Activated T-helper 1 cell treated with anti-CD3 and anti-CD28 coated beads, Interleukin-2, amount 50 U/mL, for 16 hours (primary cell): ENCODE measurements around the gene PHC1.
"Not testable (repeated sequence)": the region's sequence is repeated elsewhere in the genome, so short reads cannot be mapped to it uniquely, and the experiment has no call there.

Source experiments
- DNase-seq, 2 donors: peaks; one replicate each; pipeline ENCODE4 v3.0.0-alpha.2; 2020; ENCODE audit warnings: low read depth in 1 of 2, low spot score in 1 of 2

Gene PHC1

GRCh38 chr12:8914033-8914715 lies at the start of gene PHC1:
TSS of gene PHC1 (plus strand) at chr12:8914509. CDS start at chr12:8917678, 3,169 bp downstream.
- peak; percentile 52 to 75 for DNase-seq

- no peak for DNase-seq
Observed at GRCh38 chr12:8866429-8866828, 47.9 kb upstream of the PHC1 start.

GRCh38 chr12:8867009-8867408 lies 47.3 kb upstream of the PHC1 start:
- no peak for DNase-seq

- no peak for DNase-seq
Observed at GRCh38 chr12:8867786-8868185, 46.5 kb upstream of the PHC1 start.

- DNase-seq: no peak
Observed at GRCh38 chr12:8870586-8870985, 43.7 kb upstream of the PHC1 start.

- DNase-seq: no peak
Observed at GRCh38 chr12:8871068-8871467, 43.2 kb upstream of the PHC1 start.

- DNase-seq: no peak
Observed at GRCh38 chr12:8876887-8877286, 37.4 kb upstream of the PHC1 start.

GRCh38 chr12:8886502-8887284 lies 27.6 kb upstream of the PHC1 start:
- DNase-seq: no peak

- no peak for DNase-seq
Observed at GRCh38 chr12:8887285-8887715, 27.0 kb upstream of the PHC1 start.

- DNase-seq: peak; percentile 18 to 41
Observed at GRCh38 chr12:8890313-8891085, 23.8 kb upstream of the PHC1 start.

GRCh38 chr12:8891976-8892375 lies 22.3 kb upstream of the PHC1 start:
- DNase-seq: no peak

GRCh38 chr12:8894378-8894777 lies 19.9 kb upstream of the PHC1 start:
- no peak for DNase-seq

- DNase-seq: no peak
Observed at GRCh38 chr12:8894986-8895385, 19.3 kb upstream of the PHC1 start.

GRCh38 chr12:8897081-8897480 lies 17.2 kb upstream of the PHC1 start:
- no peak for DNase-seq

GRCh38 chr12:8899830-8900229 lies 14.5 kb upstream of the PHC1 start:
- DNase-seq: no peak

GRCh38 chr12:8902703-8903102 lies 11.6 kb upstream of the PHC1 start:
- not testable (repeated sequence) for DNase-seq

GRCh38 chr12:8903646-8904045 lies 10.7 kb upstream of the PHC1 start:
- no peak for DNase-seq

- DNase-seq: no peak
Observed at GRCh38 chr12:8904665-8905064, 9.6 kb upstream of the PHC1 start.

- no peak for DNase-seq
Observed at GRCh38 chr12:8905546-8905945, 8.8 kb upstream of the PHC1 start.

- DNase-seq: no peak
Observed at GRCh38 chr12:8906266-8907180, 7.8 kb upstream of the PHC1 start.

GRCh38 chr12:8907513-8907912 lies 6.8 kb upstream of the PHC1 start:
- no peak for DNase-seq
